Measurements from ENCODE around the gene MYCT1. TPM values are rescaled to one million over a fixed set of nuclear protein-coding genes. Genes with fewer than 3 reads are reported as not detected.

MYCT1 gene
- total RNA-seq, 1 experiment from 2014 or later, result 1.5 TPM

- TF ChIP-seq ZNF281 (CRISPR knock-in tag; IDR thresholded peaks at IDR 0.05), result no peak
- TF ChIP-seq ETV6 (CRISPR knock-in tag; IDR thresholded peaks at IDR 0.05), result no peak
- no peak for TF ChIP-seq ZNF396 (CRISPR knock-in tag; IDR thresholded peaks at IDR 0.05; ENCODE audit: borderline replicate concordance)
- TF ChIP-seq SOX15 (CRISPR knock-in tag; IDR thresholded peaks at IDR 0.05), result no peak
- TF ChIP-seq, protein P1, sequence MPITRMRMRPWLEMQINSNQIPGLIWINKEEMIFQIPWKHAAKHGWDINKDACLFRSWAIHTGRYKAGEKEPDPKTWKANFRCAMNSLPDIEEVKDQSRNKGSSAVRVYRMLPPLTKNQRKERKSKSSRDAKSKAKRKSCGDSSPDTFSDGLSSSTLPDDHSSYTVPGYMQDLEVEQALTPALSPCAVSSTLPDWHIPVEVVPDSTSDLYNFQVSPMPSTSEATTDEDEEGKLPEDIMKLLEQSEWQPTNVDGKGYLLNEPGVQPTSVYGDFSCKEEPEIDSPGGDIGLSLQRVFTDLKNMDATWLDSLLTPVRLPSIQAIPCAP (CRISPR knock-in tag; IDR thresholded peaks at IDR 0.05), result no peak
- no peak for TF ChIP-seq FOXP1 (CRISPR knock-in tag; IDR thresholded peaks at IDR 0.05; ENCODE audit: borderline replicate concordance)
Observed at GRCh38 chr6:152695372-152696045, 2.2 kb upstream of the MYCT1 start (continued).

DNA sequence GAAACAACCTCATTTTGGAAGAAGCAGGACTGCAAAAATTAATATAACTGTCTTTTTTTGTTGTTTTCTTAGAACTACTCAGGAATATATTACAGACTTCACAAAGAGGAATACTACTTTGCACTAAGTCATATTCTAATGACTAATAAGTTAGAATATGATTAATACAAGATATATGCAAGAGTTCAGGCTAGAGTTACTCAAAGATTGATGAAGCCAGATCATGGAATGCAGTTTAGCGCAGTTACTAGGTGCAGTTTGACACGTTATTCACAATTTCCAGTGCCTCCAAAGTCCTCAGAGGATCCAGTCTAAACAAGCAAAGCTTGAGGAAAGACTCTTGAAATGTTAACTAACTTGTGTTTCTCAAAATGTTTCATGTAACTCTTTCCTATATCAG, 1.2 kb upstream of the MYCT1 start:
- ATAC-seq, result no peak
- no peak overlapping the region for H3K4me3 Mint-ChIP-seq
- H3K27me3 Mint-ChIP-seq (ENCODE audit: low read depth), result no peaks in the 10 kb centered on the region
- ChIA-PET POLR2A (no interaction called here), CTCF (interaction anchor here (2.5 kb wide), 1 partner anchor 54 kb away, joined by 5 read pairs; no protein-coding TSS in a partner anchor)
- H3K27ac Mint-ChIP-seq, result no peak overlapping the region
- no peak for TF ChIP-seq NFYB (CRISPR knock-in tag; conservative IDR thresholded peaks at IDR 0.05; ENCODE audit: low read depth)
- TF ChIP-seq E2F5 (CRISPR knock-in tag; IDR thresholded peaks at IDR 0.05), result no peak
- TF ChIP-seq, protein P2, sequence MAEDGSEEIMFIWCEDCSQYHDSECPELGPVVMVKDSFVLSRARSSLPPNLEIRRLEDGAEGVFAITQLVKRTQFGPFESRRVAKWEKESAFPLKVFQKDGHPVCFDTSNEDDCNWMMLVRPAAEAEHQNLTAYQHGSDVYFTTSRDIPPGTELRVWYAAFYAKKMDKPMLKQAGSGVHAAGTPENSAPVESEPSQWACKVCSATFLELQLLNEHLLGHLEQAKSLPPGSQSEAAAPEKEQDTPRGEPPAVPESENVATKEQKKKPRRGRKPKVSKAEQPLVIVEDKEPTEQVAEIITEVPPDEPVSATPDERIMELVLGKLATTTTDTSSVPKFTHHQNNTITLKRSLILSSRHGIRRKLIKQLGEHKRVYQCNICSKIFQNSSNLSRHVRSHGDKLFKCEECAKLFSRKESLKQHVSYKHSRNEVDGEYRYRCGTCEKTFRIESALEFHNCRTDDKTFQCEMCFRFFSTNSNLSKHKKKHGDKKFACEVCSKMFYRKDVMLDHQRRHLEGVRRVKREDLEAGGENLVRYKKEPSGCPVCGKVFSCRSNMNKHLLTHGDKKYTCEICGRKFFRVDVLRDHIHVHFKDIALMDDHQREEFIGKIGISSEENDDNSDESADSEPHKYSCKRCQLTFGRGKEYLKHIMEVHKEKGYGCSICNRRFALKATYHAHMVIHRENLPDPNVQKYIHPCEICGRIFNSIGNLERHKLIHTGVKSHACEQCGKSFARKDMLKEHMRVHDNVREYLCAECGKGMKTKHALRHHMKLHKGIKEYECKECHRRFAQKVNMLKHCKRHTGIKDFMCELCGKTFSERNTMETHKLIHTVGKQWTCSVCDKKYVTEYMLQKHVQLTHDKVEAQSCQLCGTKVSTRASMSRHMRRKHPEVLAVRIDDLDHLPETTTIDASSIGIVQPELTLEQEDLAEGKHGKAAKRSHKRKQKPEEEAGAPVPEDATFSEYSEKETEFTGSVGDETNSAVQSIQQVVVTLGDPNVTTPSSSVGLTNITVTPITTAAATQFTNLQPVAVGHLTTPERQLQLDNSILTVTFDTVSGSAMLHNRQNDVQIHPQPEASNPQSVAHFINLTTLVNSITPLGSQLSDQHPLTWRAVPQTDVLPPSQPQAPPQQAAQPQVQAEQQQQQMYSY (CRISPR knock-in tag; IDR thresholded peaks at IDR 0.05), result no peak
- TF ChIP-seq ZBTB43 (CRISPR knock-in tag; IDR thresholded peaks at IDR 0.05), result no peak
- TF ChIP-seq NR2C2 (CRISPR knock-in tag; IDR thresholded peaks at IDR 0.05), result no peak
- no peak for TF ChIP-seq NFATC4 (CRISPR knock-in tag; IDR thresholded peaks at IDR 0.05)
- no peak for TF ChIP-seq TCF7 (CRISPR knock-in tag; IDR thresholded peaks at IDR 0.05; ENCODE audit: low read depth)
- TF ChIP-seq E2F1 (CRISPR knock-in tag; IDR thresholded peaks at IDR 0.05), result no peak
- no peak for TF ChIP-seq ZNF219 (CRISPR knock-in tag; IDR thresholded peaks at IDR 0.05; ENCODE audit: borderline replicate concordance)
- TF ChIP-seq ZNF263 (CRISPR knock-in tag; IDR thresholded peaks at IDR 0.05; ENCODE audit: low read depth), result no peak
- no peak for TF ChIP-seq ZNF532 (CRISPR knock-in tag; IDR thresholded peaks at IDR 0.05; ENCODE audit: borderline replicate concordance)
- TF ChIP-seq JUN (CRISPR knock-in tag; IDR thresholded peaks at IDR 0.05), result no peak
- no peaks in the 10 kb centered on the region for H3K36me3 Mint-ChIP-seq
- peaks cover 17% of the 10 kb centered on the region for H3K4me1 Mint-ChIP-seq
- H3K9me3 Mint-ChIP-seq, result no peaks in the 10 kb centered on the region
- DNase-seq (ENCODE audit: low spot score), result no peak

Measured in WTC11 (cell line).